Endometrial microvascular endothelial cells (primary cell): ENCODE data around the gene DAB2. TPM values are rescaled to one million over a fixed set of nuclear protein-coding genes. Genes with fewer than 3 reads are reported as not detected.

ENCODE experiments used
- total RNA-seq: library from RNA; depleted of rRNA; stranded (reverse); fragments of >200 nt; gene quantifications from one replicate; pipeline ENCODE4 v1.2.3, GENCODE V29; 2015; ENCODE audit errors: inconsistent ontology term

DAB2 gene
- total RNA-seq, 1 donor from 2014 or later: 111 TPM

Other genes with a start within 250 kb of the DAB2 start
- not detected for gene FYB1, start 205.4 kb downstream of the DAB2 start, total RNA-seq
- not detected for gene C9, start 60.5 kb downstream of the DAB2 start, total RNA-seq